A673 (cell line): ENCODE results near the gene PLEKHA3. TPM values are rescaled to one million over a fixed set of nuclear protein-coding genes. Genes with fewer than 3 reads are reported as not detected.

Source experiments
- Bru-seq: library from RNA; stranded (reverse); fragments of 400-500 nt; gene quantifications from one replicate; lab custom pipeline; 2021; lab: Mats Ljungman, UMichigan
- BruChase-seq, 2 experiments: library from RNA; stranded (reverse); fragments of 400-500 nt; gene quantifications; one replicate each; lab custom pipeline; 2021; lab: Mats Ljungman, UMichigan
- BruUV-seq: library from RNA; stranded (reverse); fragments of 400-500 nt; replicated peaks from 2 replicates; lab custom pipeline; 2021; lab: Mats Ljungman, UMichigan
- CTCF ChIA-PET: fragments of 300-600 bp; sonication (Branson Sonifier 250); formaldehyde crosslinking; loops from one replicate; lab custom pipeline; 2022; ENCODE audit warnings: antibody characterized with exemption; lab: Charles Lee
- POLR2A ChIA-PET: fragments of 300-600 bp; sonication (Branson Sonifier 250); formaldehyde crosslinking; loops from one replicate; lab custom pipeline; 2022; ENCODE audit warnings: antibody characterized with exemption; ENCODE audit not compliant: low non-redundant PET; lab: Charles Lee
- DNase-seq: peaks from one replicate; pipeline ENCODE4 v3.0.0-alpha.2; 2015; ENCODE audit warnings: low spot score
- H3K27ac ChIP-seq: fragments of 200-600 bp; sonication (generic); 2 replicates; pipeline ENCODE4 v1.5.1; 2016; ENCODE audit warnings: mixed run types, low read depth, mild to moderate bottlenecking, mixed read lengths, antibody characterized with exemption, low read length; ENCODE audit not compliant: poor library complexity, severe bottlenecking
- H3K27me3 ChIP-seq: fragments of 200-600 bp; sonication (generic); replicated peaks from 2 replicates; pipeline ENCODE4 v1.6.1; 2017; ENCODE audit warnings: mixed run types, low read depth, mild to moderate bottlenecking, mixed read lengths, antibody characterized with exemption, low read length; ENCODE audit not compliant: insufficient read depth, poor library complexity
- H3K36me3 ChIP-seq: fragments of 200-600 bp; sonication (generic); 2 replicates; pipeline ENCODE4 v1.6.1; 2016; ENCODE audit warnings: mixed run types, mild to moderate bottlenecking, mixed read lengths, antibody characterized with exemption, low read length; ENCODE audit not compliant: insufficient read depth, poor library complexity, severe bottlenecking
- H3K4me1 ChIP-seq: fragments of 200-600 bp; sonication (generic); 2 replicates; pipeline ENCODE4 v1.6.1; 2017; ENCODE audit warnings: mixed run types, mild to moderate bottlenecking, mixed read lengths, antibody characterized with exemption, low read length; ENCODE audit not compliant: insufficient read depth, poor library complexity, severe bottlenecking
- H3K4me3 ChIP-seq: fragments of 200-600 bp; sonication (generic); 2 replicates; pipeline ENCODE4 v1.5.1; 2016; ENCODE audit warnings: low read depth, mixed run types, mild to moderate bottlenecking, mixed read lengths, low read length; ENCODE audit not compliant: poor library complexity, severe bottlenecking
- H3K9me3 ChIP-seq: fragments of 200-600 bp; sonication (generic); 2 replicates; pipeline ENCODE4 v1.6.1; 2016; ENCODE audit warnings: mixed run types, low read depth, mild to moderate bottlenecking, mixed read lengths, antibody characterized with exemption, low read length; ENCODE audit not compliant: poor library complexity, severe bottlenecking
- CTCF ChIP-seq: fragments of 300-800, 200-600 bp; sonication (generic); conservative IDR thresholded peaks from 2 replicates; pipeline ENCODE4 v1.5.1; 2017; ENCODE audit warnings: low read depth, mild to moderate bottlenecking, antibody characterized with exemption, low read length, moderate library complexity, mixed read lengths
- EZH2 ChIP-seq: fragments of 200-600 bp; sonication (generic); IDR thresholded peaks from 2 replicates; pipeline ENCODE4 v1.6.1; 2017; ENCODE audit warnings: borderline replicate concordance, low read depth, mild to moderate bottlenecking, mixed read lengths, antibody characterized with exemption, low read length; ENCODE audit not compliant: poor library complexity, severe bottlenecking
- intact Hi-C: fragments of 100-400 bp; cut with micrococcal nuclease; formaldehyde crosslinking; loops from one replicate; pipeline ENCODE4 v1.10.0; 2022; ENCODE audit not compliant: unreplicated experiment
- long read RNA-seq: library from polyadenylated mRNA; stranded (forward); transcript quantifications from one replicate; pipeline ENCODE4 v2.0.0, GENCODE V29; 2022
- total RNA-seq: library from RNA; stranded (reverse); gene quantifications from 2 replicates; pipeline ENCODE4 v1.2.3, GENCODE V29; 2021

The PLEKHA3 gene
- total RNA-seq (26.6 and 27.0 TPM in 2 replicates), Bru-seq, nascent RNA (percentile 81 among the genes with signal in this experiment), BruChase-seq, experiment 1, labeled RNA remaining after a 2-hour chase (percentile 89 among the genes with signal in this experiment), BruChase-seq, experiment 2, labeled RNA remaining after a 6-hour chase (percentile 91 among the genes with signal in this experiment)
- long read RNA-seq, full-length matches to known transcripts = 28 of 32 reads
- long read RNA-seq, partial matches to known transcripts = 0 of 32 reads
- long read RNA-seq, other reads (novel, unspliced or antisense) = 4 of 32 reads

- ChIA-PET CTCF (no interaction called here), POLR2A (no interaction called here)
- Histone ChIP-seq H3K27me3 (no peaks in the 10 kb centered on the region), H3K4me3 (peak within 1 kb of the TSS; percentile 76), H3K4me1 (peaks cover 34% of the 10 kb centered on the region), H3K36me3 (no peaks in the 10 kb centered on the region), H3K9me3 (no peaks in the 10 kb centered on the region), H3K27ac (peak within 1 kb of the TSS; percentile 79)
- BruUV-seq = no TSS peak
- intact Hi-C loops = loop anchor here (5.0 kb wide), 1 partner anchor 1527 kb away; the partner anchor contains the start of gene CWC22
- DNase-seq = peak; percentile 90
- TF ChIP-seq CTCF (no peak), EZH2 (no peak)
These were observed at the start of gene PLEKHA3 for GRCh38 chr2:178480227-178481181. Gene PLEKHA3 (plus strand): TSS chr2:178480457. CDS start chr2:178480870, 413 bp downstream.

GRCh38 chr2:178436662-178437061 is 43.6 kb upstream of the PLEKHA3 start:
- ChIA-PET CTCF (no interaction called here), POLR2A (no interaction called here)
- Histone ChIP-seq H3K27ac (no peak overlapping the region), H3K9me3 (no peaks in the 10 kb centered on the region), H3K4me1 (no peaks in the 10 kb centered on the region), H3K27me3 (no peaks in the 10 kb centered on the region), H3K4me3 (no peak overlapping the region), H3K36me3 (peaks cover 82% of the 10 kb centered on the region)
- no peak for DNase-seq
- intact Hi-C loops = no loop called here
- BruUV-seq = no TSS peak
- TF ChIP-seq EZH2 (no peak), CTCF (no peak)

GRCh38 chr2:178441426-178441825 is 38.8 kb upstream of the PLEKHA3 start:
- no peaks in the 10 kb centered on the region for H3K4me1 ChIP-seq
- intact Hi-C loops = no loop called here
- H3K4me3 ChIP-seq = no peak overlapping the region
- no peak for DNase-seq
- H3K36me3 ChIP-seq = peaks cover 80% of the 10 kb centered on the region
- ChIA-PET CTCF (no interaction called here), POLR2A (interaction anchor here (0.6 kb wide), 1 partner anchor 9 kb away, joined by 8 read pairs; the partner anchor contains the start of gene PRKRA)
- H3K27me3 ChIP-seq = no peaks in the 10 kb centered on the region
- H3K27ac ChIP-seq = no peak overlapping the region
- no TSS peak for BruUV-seq
- H3K9me3 ChIP-seq = no peaks in the 10 kb centered on the region
- TF ChIP-seq CTCF (no peak), EZH2 (no peak)
